Stimulated activated naive CD8-positive, alpha-beta T cell treated with anti-CD3 and anti-CD28 coated beads, Interleukin-15, Interleukin-2, amounts not matched to agents 100 U/mL and 50 U/mL, for 24 hours (primary cell): ENCODE measurements around the gene JPH3.
A peak's percentile ranks its signal among the peaks of the same experiment; 100 is the strongest.

Experiments
- ATAC-seq: fragments of 150-1000 bp; cut with Tn5 transposase; one replicate; pipeline ENCODE4 v1.10.0; 2021
- DNase-seq: peaks from one replicate; pipeline ENCODE4 v3.0.0; 2021

Gene JPH3

DNA sequence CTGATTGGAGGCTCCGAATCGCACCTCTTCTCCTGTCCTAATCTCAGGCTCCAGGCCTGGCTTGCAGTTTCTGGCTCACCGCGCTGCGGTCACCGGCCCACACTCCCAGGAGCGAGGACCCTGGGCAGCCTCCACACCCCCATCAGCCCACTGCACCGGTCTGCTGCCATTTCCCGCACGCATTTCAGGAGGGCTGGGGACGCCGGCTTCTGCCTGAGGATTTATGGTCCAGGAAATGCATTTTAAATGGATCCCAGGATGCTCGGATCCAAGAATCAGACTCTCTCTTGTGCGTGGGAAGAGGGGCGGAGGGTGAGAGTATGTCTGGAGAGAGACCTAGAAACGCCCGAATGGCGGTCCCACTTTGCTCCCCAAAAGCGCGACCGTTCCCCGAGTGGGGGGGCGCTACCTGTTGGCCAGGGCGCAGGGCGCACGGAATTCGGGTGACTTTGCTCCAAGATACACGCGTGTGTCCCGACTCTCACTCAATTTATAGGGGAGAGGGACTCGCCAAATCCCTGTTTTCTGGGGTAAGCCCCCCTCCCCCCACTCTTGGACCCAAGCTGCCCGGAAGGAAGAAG, 817 bp upstream of the JPH3 start:
- ATAC-seq: no peak
- DNase-seq: no peak

DNA sequence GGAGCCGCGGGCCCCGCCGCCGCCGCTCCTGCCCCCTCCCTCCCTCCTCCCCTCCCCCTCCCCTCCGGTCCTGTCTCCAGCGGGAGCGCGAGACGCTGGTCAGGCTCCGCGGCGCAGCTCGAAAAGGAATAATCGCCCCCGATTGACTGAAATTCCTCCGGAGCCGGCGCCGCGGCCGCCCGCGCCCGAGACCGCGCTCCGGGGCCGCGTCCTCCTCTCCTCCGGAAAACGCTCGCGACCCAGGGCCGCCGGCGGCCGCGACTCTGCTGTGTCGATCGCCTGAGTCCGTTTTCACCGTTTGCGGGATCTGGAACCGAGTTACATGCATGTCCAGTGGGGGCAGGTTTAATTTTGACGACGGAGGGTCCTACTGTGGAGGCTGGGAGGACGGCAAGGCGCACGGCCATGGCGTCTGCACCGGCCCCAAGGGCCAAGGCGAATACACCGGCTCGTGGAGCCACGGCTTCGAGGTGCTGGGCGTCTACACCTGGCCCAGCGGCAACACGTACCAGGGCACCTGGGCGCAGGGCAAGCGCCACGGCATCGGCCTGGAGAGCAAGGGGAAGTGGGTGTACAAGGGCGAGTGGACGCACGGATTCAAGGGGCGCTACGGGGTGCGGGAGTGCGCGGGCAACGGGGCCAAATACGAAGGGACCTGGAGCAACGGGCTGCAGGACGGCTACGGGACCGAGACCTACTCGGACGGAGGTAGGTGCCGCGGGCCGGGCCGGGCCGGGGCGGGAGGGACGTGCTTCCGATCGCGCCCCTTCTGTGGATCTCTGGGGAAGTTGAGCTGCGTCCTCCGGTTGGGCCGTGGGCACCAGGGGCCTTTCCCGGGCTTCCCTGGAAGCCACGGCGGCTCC, 744 bp downstream of the JPH3 start:
- no peak for ATAC-seq
- peak; percentile 15 for DNase-seq

- DNase-seq: no peak
- no peak for ATAC-seq
Observed at GRCh38 chr16:87603684-87604633, 1.7 kb downstream of the JPH3 start.

DNA sequence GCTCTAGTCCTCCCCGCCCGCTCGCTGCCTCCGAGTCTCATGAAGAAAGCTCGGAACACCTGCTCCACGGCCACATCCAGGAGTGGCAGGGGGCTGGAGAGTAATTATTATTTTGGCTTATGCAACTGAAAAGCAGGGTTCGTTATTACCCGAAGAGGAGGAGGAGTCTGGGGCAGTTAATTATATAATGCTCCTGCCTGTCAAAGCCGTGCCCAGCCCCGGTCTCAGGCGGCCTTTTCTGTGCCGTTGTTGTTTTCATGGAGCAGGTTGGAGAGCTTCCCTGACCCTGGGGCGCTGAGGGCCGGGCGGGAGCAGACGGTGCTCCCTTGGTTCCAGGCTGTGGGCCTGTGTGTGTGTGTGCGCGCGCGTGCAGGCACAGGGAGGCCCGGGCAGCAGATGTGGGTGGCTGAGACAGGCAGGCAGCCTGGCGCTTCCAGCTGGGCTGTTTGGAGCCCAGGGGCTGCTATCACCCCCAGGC, 2.4 kb downstream of the JPH3 start:
- ATAC-seq: no peak
- DNase-seq: no peak

DNA sequence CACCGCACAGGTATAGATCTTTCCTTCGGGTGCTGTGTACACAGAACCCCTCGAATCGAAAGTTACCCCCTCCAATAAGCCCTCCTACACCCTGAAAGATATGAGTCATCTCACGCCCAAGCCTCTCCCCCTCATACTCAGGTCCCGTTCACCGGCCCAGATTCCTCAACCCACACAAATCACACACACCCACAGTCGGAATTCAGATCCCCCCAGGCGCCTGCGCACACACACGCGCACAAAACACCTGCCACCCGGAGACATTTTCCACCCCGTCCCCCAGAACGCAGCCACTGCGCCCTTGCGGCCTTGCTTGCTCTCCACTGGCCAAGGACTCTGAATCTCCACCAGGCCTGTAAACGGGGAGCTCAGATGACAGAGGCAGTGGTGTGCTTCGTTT, 4.9 kb downstream of the JPH3 start:
- DNase-seq: no peak
- ATAC-seq: no peak

- no peak for DNase-seq
- ATAC-seq: no peak
Observed at GRCh38 chr16:87607871-87608270, 5.6 kb downstream of the JPH3 start.

- peak; percentile 58 for DNase-seq
- ATAC-seq: no peak
Observed at GRCh38 chr16:87608400-87608985, 6.2 kb downstream of the JPH3 start.

DNA sequence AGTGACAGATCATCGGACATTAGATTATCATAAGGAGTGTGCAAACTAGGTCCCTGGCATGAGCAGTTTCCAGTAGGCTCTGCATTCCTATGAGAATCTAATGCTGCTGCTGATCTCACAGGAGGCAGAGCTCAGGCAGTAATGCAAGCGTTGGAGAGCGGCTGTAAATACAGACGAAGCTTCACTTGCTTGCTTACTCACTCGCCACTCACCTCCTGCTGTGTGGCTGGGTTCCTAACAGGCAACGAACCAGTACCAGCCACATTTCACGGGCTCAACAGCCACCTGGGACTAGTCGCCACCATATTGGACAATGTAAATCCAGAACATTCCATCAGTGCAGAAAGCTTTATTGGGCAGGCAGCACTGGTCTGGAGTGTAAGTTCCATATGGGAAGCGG, 7.7 kb downstream of the JPH3 start:
- ATAC-seq (no peak), DNase-seq (no peak)

DNA sequence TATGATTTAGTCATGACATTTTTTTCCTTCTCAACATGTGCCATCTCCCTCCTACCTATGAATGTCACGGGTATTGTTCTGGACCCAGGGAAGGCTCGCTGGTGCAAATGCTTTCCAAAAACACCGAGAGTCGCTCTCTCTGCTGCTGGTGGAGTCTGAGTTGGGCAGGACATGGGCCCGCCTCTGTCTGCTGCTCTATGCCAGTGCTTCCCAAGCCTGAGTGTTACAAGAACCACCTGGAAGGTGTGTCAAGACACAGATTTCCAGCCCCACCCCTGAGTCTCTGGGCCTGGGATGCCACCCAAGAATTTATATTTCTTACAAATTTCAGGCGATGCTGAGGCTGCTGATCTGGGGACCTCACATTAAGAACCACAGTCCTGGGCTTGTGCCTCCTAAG, 9.1 kb downstream of the JPH3 start:
- no peak for DNase-seq
- ATAC-seq: no peak

DNA sequence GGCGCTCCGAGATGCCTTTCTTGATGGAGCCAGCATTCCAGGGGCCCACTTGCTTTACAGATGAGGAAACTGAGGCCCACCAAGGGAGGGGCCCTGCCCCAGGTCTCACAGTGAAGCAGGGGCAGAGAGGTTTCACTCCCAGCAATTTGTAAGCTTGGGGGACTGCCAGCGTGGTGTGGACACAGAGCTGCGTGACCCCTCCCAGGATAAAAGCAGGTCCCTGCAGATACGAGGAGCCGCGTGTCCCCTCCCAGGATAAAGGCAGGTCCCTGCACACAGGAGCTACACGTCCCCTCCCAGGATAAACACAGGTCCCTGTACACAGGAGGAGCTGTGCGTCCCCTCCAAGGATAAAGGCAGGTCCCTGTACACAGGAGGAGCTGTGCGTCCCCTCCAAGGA, 11.7 kb downstream of the JPH3 start:
- DNase-seq: no peak
- ATAC-seq: no peak

DNA sequence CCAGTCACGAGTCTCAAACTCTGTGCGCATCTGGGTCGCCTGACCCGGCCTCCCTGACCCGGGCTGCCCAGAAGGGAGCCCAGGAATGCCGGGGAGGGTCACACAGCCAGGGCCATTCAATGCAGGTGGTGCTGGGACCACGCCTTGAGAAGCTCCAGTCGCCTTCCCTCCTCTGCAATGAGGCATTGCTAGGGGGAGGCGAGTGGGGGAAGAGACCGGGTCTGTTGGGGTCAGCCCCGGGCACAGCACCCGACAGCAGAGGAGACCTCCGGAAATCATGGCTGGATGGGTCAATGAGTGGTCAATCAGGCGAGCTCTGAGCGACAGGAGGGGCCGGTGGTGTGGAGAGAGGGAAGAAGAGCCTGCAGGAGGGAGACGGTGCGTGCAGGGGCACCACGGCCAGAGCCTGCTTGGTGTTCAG, 13.3 kb downstream of the JPH3 start:
- DNase-seq (no peak), ATAC-seq (no peak)

DNA sequence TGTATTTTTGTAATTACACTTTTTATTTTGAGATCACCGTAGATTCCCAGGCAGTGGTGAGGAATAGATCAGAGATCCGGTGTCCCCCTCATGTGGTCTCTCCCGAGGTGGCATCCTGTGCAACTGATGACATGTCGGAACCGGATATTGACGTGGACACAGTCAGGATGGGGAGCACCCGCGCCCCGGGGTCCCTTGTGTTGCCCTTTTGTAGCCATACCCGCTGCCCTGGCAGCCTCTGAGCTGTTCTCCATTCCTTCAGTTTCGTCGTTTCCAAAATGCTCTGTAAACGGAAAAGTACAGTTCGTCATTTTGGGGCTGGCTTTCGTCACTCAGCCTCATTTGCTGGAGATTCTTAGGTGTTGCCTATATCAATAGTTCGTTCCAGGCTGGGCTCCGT, 14.2 kb downstream of the JPH3 start:
- ATAC-seq (no peak), DNase-seq (no peak)

GRCh38 chr16:87618216-87618615, 15.9 kb downstream of the JPH3 start:
- ATAC-seq (no peak), DNase-seq (no peak)

GRCh38 chr16:87619360-87620200, 17.3 kb downstream of the JPH3 start:
- ATAC-seq: no peak
- DNase-seq: no peak

GRCh38 chr16:87620201-87620495, 17.8 kb downstream of the JPH3 start:
- ATAC-seq (no peak), DNase-seq (no peak)

- ATAC-seq: no peak
- no peak for DNase-seq
Observed at GRCh38 chr16:87621550-87621829, 19.2 kb downstream of the JPH3 start.

- DNase-seq: no peak
Observed at GRCh38 chr16:87621976-87622713, 19.8 kb downstream of the JPH3 start.

DNA sequence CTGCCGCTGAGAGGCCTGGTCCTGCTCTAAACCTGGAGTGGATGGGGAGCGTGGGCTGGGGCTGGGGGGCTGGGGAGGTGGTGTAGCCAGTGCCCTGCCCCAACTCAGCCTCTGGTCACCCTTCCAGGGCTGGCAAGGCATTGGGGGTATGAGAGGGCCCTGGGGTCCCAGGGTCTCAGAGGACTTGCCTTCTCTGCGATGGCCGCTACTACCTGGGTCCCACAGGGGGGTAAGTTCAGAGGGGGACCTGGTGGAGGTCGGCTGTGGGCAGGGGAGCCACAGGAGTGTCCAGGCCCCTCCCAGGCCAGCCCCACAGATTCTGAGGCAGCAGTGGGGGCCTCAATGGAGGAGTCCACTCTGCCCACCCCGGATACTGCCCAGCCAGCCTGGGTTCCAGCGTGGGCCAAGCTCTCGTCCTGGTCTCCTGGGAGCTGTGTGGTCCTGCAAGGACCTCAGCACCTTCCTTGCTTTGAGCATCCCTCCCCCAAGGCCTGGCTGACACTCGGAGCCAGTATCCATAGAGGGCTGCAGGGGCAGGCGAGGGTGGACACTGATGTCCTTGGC, 20.5 kb downstream of the JPH3 start:
- no peak for DNase-seq
- ATAC-seq: no peak

More at GRCh38 chr16:87621976-87622713, 19.8 kb downstream of the JPH3 start:
- no peak for ATAC-seq

DNA sequence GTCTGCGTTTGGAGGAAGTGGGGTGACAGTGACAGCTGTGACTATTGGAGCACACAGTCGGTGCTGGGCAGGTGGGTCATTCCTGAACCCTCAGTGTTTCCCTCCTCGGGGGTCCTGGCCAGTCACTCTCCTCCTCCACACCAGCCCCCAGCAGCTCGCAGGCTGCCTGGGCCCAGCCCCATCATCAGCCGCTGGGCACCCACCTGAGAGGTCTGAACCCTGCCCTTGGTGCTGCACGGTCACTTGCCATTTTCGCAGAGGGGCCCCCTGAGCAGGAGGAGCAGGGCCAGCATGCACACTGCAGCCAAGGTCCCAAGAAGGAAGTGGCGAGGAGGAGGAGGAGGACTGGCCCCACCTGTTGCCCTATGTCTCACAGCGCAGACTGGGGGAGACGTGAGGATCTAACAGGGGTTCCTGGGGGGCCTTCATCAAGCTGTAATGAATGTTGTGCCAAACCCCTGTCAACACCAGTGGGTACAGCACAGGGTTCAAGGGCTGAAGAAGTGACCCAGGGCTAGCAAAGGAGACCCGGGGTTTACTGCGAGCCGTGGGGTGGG, 23.0 kb downstream of the JPH3 start:
- DNase-seq: no peak
- ATAC-seq: no peak

DNA sequence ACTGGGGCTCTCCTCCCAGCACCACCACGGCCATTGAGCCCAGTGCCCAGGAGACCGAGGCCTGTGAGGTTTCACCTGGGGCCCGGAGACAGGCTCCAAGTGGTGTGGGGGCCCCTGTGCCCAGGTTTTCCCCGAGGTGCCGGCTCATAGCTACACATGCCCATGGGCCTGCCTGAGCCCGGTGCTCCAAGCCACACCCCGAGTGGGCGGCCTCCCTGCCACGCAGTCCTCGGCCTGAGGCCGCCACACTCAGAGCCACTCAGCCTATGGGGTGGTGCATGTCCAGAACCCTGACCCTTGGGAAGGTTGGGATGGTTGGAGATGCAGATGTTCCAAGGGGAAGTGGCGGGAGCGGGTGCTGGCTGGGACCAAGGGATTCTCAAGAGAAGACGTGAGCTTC, 24.1 kb downstream of the JPH3 start:
- ATAC-seq (no peak), DNase-seq (no peak)
